Measurements from ENCODE around the gene GUCY2C. TPM values are rescaled to one million over a fixed set of nuclear protein-coding genes. Genes with fewer than 3 reads are reported as not detected.

GUCY2C gene
- total and polyA plus RNA-seq, 2 donors (not counting 3 experiments of a cell fraction or from before 2014, with no cell fraction given): not detected

GRCh38 chr12:14654842-14655241 is 41.6 kb downstream of the GUCY2C start:
- dilution Hi-C loops (cut with MboI; ENCODE audit: extremely low pct_ligation_motif_present, low sequenced_read_pairs): no loop called here
- Histone ChIP-seq H3K27me3 (ENCODE audit: control insufficient read depth in 2 of 2, insufficient read depth in 2 of 2, low read length in 2 of 2) (no peaks in the 10 kb centered on the region), H3K36me3 (ENCODE audit: control insufficient read depth in 2 of 2, extremely low read depth in 1 of 2, insufficient read depth in 2 of 2, low read length in 2 of 2) (no peaks in the 10 kb centered on the region), H3K4me2 (ENCODE audit: insufficient read depth, low read length) (no peak overlapping the region), H3K4me3 (replicated peaks in 1 of 3; ENCODE audit: insufficient read depth in 1 of 3, low read depth in 1 of 3, low read length in 3 of 3) (no peak overlapping the region), H3K27ac (ENCODE audit: insufficient read depth, low read depth, low read length) (no peak overlapping the region), H3K9me3 (replicated peaks; ENCODE audit: control insufficient read depth, insufficient read depth, low read length) (no peaks in the 10 kb centered on the region), H3K79me2 (ENCODE audit: control insufficient read depth, insufficient read depth, low read length) (no peaks in the 10 kb centered on the region), H3K9ac (replicated peaks; ENCODE audit: extremely low read depth, insufficient read depth, low read length) (no peak overlapping the region), H3K9me1 (replicated peaks; ENCODE audit: control insufficient read depth, extremely low read depth, insufficient read depth, low read length) (no peaks in the 10 kb centered on the region), H4K20me1 (replicated peaks; ENCODE audit: control insufficient read depth, extremely low read depth, insufficient read depth, low read length) (no peaks in the 10 kb centered on the region), H2AFZ (ENCODE audit: low read depth, low read length) (no peak overlapping the region), H3K4me1 (ENCODE audit: control insufficient read depth, extremely low read depth, insufficient read depth, low read length) (no peaks in the 10 kb centered on the region)
- DNase-seq (ENCODE audit: low read depth, low spot score) (no peak), FAIRE-seq (no peak)
- intact Hi-C loops (cut with micrococcal nuclease): no loop called here
- ChIA-PET POLR2A (no interaction called here), CTCF (interaction anchor here (0.9 to 1.4 kb wide), 2 partner anchors 10 to 417 kb away, joined by 3 to 4 read pairs; no protein-coding TSS in a partner anchor)
- TF ChIP-seq FOS (IDR thresholded peaks at IDR 0.05; ENCODE audit: borderline replicate concordance, insufficient read depth, low read length) (no peak), POLR2AphosphoS5 (IDR thresholded peaks at IDR 0.05; ENCODE audit: insufficient read depth, low read depth, low read length) (no peak), MAX (IDR thresholded peaks at IDR 0.05; ENCODE audit: insufficient read depth, insufficient read length) (no peak)
- no TSS peak for BruUV-seq (replicated peaks)

GRCh38 chr12:14654416-14654815 is 42.0 kb downstream of the GUCY2C start:
- Histone ChIP-seq H3K9ac (replicated peaks; ENCODE audit: extremely low read depth, insufficient read depth, low read length) (no peak overlapping the region), H3K9me1 (replicated peaks; ENCODE audit: control insufficient read depth, extremely low read depth, insufficient read depth, low read length) (no peaks in the 10 kb centered on the region), H3K79me2 (ENCODE audit: control insufficient read depth, insufficient read depth, low read length) (no peaks in the 10 kb centered on the region), H3K27ac (ENCODE audit: insufficient read depth, low read depth, low read length) (no peak overlapping the region), H3K4me3 (replicated peaks in 1 of 3; ENCODE audit: insufficient read depth in 1 of 3, low read depth in 1 of 3, low read length in 3 of 3) (no peak overlapping the region), H4K20me1 (replicated peaks; ENCODE audit: control insufficient read depth, extremely low read depth, insufficient read depth, low read length) (no peaks in the 10 kb centered on the region), H3K27me3 (ENCODE audit: control insufficient read depth in 2 of 2, insufficient read depth in 2 of 2, low read length in 2 of 2) (no peaks in the 10 kb centered on the region), H3K9me3 (replicated peaks; ENCODE audit: control insufficient read depth, insufficient read depth, low read length) (no peaks in the 10 kb centered on the region), H2AFZ (ENCODE audit: low read depth, low read length) (no peak overlapping the region), H3K36me3 (ENCODE audit: control insufficient read depth in 2 of 2, extremely low read depth in 1 of 2, insufficient read depth in 2 of 2, low read length in 2 of 2) (no peaks in the 10 kb centered on the region), H3K4me1 (ENCODE audit: control insufficient read depth, extremely low read depth, insufficient read depth, low read length) (no peaks in the 10 kb centered on the region), H3K4me2 (ENCODE audit: insufficient read depth, low read length) (no peak overlapping the region)
- FAIRE-seq: no peak
- dilution Hi-C loops (cut with MboI; ENCODE audit: extremely low pct_ligation_motif_present, low sequenced_read_pairs): no loop called here
- no TSS peak for BruUV-seq (replicated peaks)
- ChIA-PET CTCF (interaction anchor here (0.9 kb wide), 1 partner anchor 10 kb away, joined by 3 read pairs; no protein-coding TSS in a partner anchor), POLR2A (no interaction called here)
- no peak for DNase-seq (ENCODE audit: low read depth, low spot score)
- TF ChIP-seq GATA2 (IDR thresholded peaks at IDR 0.05; ENCODE audit: insufficient read depth, insufficient read length, low read depth, low read length) (no peak), MYC (IDR thresholded peaks at IDR 0.05; ENCODE audit: low read depth, low read length) (no peak), MAX (IDR thresholded peaks at IDR 0.05; ENCODE audit: insufficient read depth, insufficient read length) (no peak), FOS (IDR thresholded peaks at IDR 0.05; ENCODE audit: borderline replicate concordance, insufficient read depth, low read length) (no peak), JUN (IDR thresholded peaks at IDR 0.05; ENCODE audit: borderline replicate concordance, insufficient read depth, insufficient read length, low read depth) (no peak), POLR2A (IDR thresholded peaks at IDR 0.05; ENCODE audit: low read depth, low read length) (no peak), CTCF (IDR thresholded peaks at IDR 0.05; ENCODE audit: extremely low read depth in 1 of 2, insufficient read depth in 1 of 2, low read depth in 1 of 2, low read length in 2 of 2) (no peak), POLR2AphosphoS5 (IDR thresholded peaks at IDR 0.05; ENCODE audit: insufficient read depth, low read depth, low read length) (no peak), EZH2 (IDR thresholded peaks at IDR 0.05; ENCODE audit: borderline replicate concordance, low read depth, low read length, severe bottlenecking) (no peak)
- intact Hi-C loops (cut with micrococcal nuclease): no loop called here

All from endothelial cell of umbilical vein (primary cell).